ENCODE measurements around the gene RUNX3.

RUNX3 gene

DNA sequence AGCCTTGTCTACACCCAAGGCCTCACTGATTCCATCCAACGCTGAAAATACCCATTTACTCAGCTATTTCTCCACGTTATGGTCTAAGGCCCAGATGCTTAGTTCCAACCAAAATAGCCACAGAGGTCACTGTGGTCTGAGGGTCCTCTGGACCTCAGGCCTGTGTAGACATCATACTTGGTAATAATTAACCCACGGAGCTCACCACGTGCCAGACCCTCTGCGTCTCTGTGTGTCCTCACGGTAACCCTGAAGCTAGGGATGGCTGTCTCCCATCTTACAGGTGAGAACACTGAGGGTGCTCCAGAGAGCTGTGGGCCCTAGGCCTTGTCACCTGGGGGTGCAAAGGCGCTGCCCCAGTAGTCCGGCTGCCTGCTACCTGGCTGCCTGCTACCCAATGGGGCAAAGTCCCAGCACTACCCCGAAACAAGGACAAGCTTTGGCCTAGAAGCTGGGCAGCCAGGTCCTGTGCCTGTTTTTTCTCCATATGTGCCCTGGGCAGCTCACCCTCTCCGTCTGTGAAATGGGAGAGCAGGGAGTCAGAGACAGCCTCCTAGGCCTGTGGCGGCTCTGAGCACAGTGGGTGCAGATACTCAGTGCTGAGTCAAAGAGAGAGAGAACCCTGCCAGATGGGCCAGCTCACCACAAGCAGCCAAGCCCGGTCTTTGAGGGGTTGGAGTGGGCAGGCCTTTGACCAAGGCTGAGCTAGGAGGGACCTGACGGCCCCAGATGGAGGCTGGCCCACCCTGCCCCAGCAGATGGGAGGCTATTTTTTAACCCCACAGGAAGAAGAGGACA lies 17.0 kb upstream of the RUNX3 start:
- DNase-seq: no peak

DNA sequence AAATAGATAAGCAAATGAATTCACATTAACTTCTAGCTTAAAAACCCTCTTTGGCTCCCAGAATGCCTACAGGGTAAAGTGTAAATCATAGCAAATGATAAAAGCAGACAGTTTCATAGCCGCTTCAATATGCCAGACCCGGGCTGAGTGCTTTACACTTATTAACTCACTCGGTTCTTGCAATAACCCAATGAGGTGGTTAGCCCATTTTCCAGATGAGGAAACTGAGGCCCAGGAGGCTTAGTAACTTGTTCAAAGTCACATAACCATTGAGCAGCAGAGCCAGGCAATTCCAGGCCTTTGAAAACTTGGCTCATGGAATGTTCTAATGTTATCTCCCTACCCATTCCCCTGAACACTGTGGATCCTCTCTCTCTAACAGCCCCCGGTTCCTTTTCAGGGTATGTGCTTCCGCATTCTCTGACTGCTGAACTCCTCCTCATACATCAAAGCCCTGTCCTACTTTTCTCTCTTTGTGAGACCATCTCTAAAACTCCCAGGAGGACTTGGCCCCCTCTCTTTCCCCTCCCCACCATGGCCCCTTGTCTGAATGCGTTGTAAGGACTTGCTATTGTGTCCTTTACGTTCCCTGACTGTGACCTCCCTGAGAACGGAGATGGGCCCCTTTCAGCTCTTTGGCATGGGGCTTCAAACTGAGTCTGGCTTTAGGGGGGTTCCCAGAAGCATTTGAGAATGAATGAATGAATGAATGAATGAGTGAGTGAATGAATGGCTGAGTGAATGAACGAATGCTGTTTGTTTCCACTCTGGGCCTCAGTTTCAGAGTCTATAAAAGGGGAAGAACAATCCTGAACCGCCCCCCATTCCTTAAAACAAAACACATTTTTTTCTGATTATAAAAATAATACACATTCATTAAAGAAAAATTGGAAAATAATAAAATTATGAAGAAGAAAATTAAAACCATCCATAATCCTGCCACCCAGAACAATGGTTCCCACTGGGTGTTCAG lies 15.6 kb upstream of the RUNX3 start:
- DNase-seq: no peak

DNA sequence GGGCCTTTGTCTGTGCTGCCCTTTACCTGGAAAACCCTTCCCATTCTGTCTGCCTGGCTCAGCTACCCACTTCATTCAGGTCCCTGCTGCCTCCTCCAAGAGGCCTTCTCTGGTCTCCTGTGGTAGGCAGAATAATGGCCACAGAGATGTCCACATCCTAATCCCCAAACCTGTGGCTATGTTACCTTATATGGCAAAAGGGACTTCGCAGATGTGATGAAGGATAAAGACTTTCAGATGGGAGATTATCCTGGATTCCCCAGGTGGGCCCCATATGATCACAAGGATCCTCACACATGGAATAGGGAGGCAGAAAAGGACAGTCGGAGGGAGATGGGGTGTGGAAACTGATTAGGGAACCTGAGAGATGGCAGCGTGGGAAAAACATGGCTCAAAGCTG lies 14.2 kb upstream of the RUNX3 start:
- DNase-seq: no peak

DNA sequence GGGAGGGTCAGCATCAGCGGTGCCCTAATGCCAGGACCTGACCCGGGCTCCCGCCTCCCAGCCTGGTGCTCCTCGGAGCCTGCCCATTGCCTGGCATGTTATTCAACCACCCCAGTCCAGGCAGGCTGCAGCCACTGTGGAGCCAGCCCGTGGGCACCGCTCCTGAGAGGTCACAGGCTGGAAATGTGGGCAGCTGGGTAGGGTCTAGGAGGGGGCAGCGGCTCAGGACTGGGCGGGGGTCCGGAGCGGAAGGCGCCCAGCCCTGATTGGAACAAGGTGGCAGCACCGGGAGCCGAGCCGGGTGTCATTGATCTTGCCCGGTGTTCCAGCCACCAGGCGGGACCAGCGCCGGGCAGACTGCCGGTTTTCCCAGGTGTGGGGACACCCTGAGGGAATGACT lies 12.7 kb upstream of the RUNX3 start:
- no peak for DNase-seq

DNA sequence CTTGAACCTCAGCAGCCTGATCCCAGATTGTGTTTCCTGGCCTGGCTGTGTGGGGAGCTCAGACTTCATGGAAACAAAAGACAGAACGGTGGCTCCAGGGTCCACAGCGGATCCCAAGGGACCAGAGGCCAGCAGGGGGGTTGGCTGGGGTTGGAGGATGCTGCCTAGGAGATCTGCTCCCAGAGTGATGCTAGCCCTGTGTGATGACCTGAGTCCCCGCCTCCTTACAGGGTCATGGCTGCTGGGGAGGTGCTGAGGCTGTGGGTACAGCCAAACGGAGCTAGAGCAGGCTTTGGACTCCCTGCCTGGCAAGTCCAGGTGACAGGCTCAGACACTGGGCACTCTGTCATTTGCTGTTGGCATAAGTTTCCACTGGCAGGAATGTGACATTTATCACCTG lies 11.5 kb upstream of the RUNX3 start:
- DNase-seq: no peak

DNA sequence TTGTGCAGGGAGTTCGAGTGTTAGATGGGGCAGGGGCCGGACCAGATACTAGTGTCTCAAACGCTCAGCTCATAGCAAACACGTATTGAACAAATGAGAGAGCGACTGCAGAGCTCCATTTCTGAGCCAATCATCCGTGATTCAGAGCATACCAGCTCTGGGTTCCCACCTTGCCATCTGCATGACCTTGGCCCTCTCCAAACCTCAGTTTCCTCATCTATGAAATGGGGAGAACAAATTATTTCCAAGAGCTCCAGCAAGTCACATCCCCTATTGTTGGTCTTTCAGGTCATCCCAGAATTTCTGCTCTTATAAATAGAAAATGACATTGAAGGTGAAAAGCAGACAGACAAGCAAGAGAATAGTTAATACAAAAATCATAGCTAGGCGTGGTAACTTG lies 10.2 kb upstream of the RUNX3 start:
- DNase-seq: no peak

GRCh38 chr1:24939675-24940193 lies 9.7 kb upstream of the RUNX3 start:
- DNase-seq: no peak

- DNase-seq: no peak
Observed at GRCh38 chr1:24939040-24939674, 9.1 kb upstream of the RUNX3 start.

DNA sequence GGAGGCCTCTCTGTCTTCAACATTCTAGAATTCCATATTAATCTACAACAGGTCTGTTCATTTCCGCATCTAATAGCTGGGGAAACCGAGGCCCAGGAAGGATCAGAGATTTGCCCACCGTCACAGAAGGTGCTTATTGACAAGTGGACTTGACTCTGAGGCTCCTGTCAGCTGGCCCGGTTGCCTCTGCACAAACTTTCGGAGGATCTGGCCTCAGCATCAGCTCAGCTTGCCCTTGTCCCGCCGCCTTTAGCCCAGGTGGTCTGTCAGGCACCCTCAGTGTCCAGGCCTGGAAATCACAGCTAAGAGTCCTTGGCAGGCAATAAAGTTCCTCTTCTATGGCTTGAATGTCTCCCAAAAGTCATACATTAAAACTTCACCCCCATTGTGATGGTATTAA lies 8.2 kb upstream of the RUNX3 start:
- no peak for DNase-seq

DNA sequence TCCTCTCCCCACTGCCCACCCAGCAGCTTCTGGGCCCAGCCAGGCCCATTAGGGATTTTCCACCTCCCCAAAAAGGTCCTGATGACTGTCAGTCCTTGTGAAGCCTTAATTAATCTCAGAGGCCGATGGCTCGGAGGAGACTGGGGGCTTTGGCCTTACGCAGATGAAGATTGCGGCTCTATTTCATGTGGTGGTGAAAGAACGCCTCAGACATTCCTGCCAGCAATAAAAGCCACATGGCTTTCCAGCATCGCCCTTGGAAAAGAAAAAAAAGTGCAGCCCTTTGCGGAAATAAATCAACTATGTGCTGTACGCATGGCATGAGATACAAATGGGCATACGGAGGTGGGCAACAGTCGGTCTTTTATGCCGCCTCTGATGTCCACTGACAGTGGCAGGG lies 6.6 kb upstream of the RUNX3 start:
- DNase-seq: peak; percentile 73

GRCh38 chr1:24935615-24936484 lies 5.8 kb upstream of the RUNX3 start:
- no peak for DNase-seq

- DNase-seq: no peak
Observed at GRCh38 chr1:24935196-24935526, 5.1 kb upstream of the RUNX3 start.

DNA sequence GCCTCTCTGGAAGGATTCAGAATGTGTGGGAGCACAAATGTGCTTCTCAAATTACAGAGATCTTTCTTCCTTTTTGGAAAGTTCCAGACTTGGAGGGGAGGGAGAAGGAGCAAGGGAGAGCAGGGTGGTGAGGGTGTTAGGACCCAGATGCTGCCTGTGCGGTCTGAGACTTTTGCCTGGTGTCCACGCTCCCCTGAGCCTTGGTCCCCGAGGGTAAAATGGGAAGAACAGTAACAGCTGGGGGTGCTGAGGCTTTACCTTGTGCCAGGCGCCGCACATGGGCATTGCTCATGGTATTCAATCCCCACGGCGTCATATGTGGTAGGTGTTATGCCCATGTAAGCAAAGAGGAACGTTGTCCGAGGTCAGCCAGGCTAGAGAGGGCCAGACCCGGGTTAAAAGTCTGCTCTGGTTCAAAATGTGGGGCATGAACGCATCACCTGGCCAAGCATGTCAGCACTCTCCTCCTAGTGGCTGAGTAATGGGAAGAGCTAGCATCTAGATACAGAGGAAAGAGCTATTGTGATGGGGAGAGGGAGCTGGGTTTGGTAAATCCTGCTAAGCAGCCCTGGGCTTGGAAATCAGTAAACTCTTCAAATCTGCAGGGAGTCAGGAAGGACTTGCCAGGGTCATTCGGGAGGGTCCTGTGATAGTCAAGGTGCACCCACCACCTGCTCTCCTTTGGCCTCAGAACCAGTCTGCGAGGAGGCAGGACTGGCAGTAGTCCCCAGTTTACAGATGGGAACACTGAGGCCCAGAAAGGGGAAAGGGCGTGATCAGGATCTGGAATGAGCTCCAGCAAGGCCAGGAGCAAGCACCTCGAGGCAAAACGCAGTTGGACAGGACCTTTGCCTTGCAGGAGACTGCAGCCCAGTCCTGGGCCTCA lies 4.5 kb upstream of the RUNX3 start:
- no peak for DNase-seq

DNA sequence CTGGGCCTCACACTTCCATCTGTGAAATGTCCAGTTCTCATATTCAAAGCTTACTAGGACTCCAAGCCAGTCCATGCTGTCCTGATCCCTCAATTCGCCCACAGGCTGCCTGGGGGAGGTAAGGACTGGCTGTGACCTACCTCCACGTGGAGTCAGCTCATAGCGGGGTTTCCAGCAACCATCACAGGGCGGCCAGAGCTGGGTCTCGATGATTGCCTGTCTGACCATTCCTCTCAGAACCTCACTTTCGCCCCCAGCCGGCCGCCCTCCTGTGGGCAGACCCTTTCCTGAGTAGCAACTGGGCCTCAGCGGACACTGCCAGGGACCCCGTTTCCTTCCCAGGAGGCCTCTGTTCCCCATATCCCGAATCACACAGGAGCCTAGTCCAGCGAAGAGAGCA lies 3.4 kb upstream of the RUNX3 start:
- DNase-seq: no peak

DNA sequence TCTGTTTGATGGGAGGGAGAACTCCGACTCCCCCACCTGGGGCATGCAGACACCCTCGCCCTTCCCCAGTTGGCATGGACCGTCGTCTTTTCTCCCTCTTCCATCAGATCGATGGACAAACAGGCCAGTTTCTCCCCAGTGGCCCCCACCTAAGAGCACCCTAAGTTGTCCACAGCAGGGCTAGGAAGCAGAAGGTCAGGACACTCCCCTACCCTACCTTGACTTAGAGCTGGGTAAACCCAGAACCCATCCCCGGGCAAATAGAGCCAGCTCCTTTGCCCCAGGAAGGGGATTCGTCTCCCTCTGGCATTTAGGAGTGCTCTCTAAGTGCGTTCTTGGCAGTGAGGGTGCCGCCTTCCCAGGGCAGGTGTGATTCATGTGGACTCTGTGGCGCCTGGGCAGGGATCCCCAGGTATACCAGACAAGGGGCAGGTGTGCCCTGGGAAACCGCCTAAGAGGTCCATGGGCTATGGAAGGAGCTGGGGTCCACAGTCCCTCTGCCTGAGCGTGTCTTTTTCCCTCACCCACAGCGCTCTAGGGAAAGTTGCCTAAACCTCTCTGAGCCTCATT lies 2.7 kb upstream of the RUNX3 start:
- DNase-seq: no peak

GRCh38 chr1:24932284-24932683 lies 2.2 kb upstream of the RUNX3 start:
- DNase-seq: no peak

DNA sequence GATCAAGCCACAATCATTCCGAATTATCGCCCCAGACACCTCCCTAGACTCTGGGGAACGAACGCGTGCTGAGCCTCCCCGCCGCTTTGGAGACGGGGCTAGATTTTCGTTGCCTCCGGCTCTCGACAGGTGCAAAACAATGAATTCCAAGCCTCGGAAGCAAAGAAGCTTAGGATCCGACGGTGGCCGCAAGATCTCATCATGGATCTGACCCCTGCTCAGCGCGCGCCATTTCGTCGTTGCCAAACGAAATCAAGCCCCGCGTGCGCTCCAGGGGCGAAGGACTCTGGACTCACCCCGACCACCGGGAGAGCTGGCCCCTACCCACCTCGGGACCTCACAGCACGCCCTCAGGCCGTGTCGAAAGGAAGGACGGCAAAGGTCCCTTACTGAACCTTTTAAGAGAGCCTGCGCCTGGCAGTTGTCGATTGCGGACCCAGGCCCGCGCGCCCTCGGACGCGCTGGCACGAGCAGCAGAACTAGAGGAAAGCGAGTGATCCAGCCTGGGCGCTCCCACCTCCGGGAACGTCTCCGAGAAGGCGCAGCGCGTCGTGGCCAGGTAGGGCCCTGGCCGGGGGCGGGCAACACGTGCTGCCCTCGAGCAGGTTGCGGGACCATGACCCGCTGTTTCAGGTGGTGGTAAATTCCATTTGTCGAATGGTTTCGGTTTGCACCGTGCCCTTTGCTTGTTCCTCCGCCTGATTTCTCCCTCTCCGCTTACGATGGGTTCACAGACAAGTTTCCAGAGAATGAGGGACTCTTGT lies 1.6 kb upstream of the RUNX3 start:
- DNase-seq: no peak

DNA sequence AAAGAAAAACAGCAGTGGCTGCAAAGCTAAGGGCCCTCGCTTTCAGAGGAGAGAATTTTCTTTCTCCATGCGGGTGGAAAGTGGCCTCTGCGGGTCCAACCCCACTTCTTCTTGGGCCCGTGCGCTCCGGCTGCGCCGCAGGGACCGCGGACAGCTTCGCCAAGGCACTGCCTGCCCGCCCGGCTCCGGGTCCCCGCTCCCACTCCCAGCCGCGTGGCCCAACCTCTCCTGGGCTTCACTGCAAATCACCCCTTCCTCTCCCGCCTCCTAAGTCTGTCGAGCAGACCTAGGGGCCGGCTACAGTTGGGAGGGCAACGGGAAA lies 1.0 kb upstream of the RUNX3 start:
- DNase-seq: no peak

GRCh38 chr1:24929398-24930259 lies 447 bp downstream of the RUNX3 start:
- DNase-seq: no peak

All from fibroblast of skin of abdomen (primary cell).